ENCODE data around the gene CNTN4. TPM values are rescaled to one million over a fixed set of nuclear protein-coding genes. Genes with fewer than 3 reads are reported as not detected.

CNTN4 gene
- total RNA-seq, 1 donor from 2014 or later, result 37.5 TPM

- TF ChIP-seq CTCF (IDR thresholded peaks at IDR 0.05), result no peak
- intact Hi-C loops (cut with DNase I), result no loop called here
- H3K27me3 ChIP-seq, result no peaks in the 10 kb centered on the region
- H3K36me3 ChIP-seq, result peaks cover 0 to 15% of the 10 kb centered on the region in 2 donors
- H3K9me3 ChIP-seq, result no peaks in the 10 kb centered on the region
- no peak overlapping the region for H3K27ac ChIP-seq
- no peak overlapping the region for H3K4me3 ChIP-seq
- no peaks in the 10 kb centered on the region for H3K4me1 ChIP-seq
- DNase-seq (ENCODE audit: low spot score in 2 of 2), result no peak
Observed at GRCh38 chr3:2823437-2824211, 725.0 kb downstream of the CNTN4 start.

GRCh38 chr3:2826036-2826435 is 727.4 kb downstream of the CNTN4 start:
- Histone ChIP-seq H3K4me1 (no peaks in the 10 kb centered on the region), H3K9me3 (no peaks in the 10 kb centered on the region), H3K4me3 (no peak overlapping the region), H3K36me3 (no peaks in the 10 kb centered on the region), H3K27me3 (no peaks in the 10 kb centered on the region), H3K27ac (no peak overlapping the region)
- intact Hi-C loops (cut with DNase I), result no loop called here
- no peak for TF ChIP-seq CTCF (IDR thresholded peaks at IDR 0.05)
- no peak for DNase-seq (ENCODE audit: low spot score in 2 of 2)

GRCh38 chr3:2826453-2826852 is 727.8 kb downstream of the CNTN4 start:
- no peaks in the 10 kb centered on the region for H3K36me3 ChIP-seq
- intact Hi-C loops (cut with DNase I), result no loop called here
- no peak overlapping the region for H3K27ac ChIP-seq
- no peak for TF ChIP-seq CTCF (IDR thresholded peaks at IDR 0.05)
- no peaks in the 10 kb centered on the region for H3K4me1 ChIP-seq
- no peak overlapping the region for H3K4me3 ChIP-seq
- DNase-seq (ENCODE audit: low spot score in 2 of 2), result no peak
- H3K9me3 ChIP-seq, result no peaks in the 10 kb centered on the region
- no peaks in the 10 kb centered on the region for H3K27me3 ChIP-seq

GRCh38 chr3:2837239-2837638 is 738.6 kb downstream of the CNTN4 start:
- Histone ChIP-seq H3K27ac (no peak overlapping the region), H3K36me3 (no peaks in the 10 kb centered on the region), H3K27me3 (no peaks in the 10 kb centered on the region), H3K9me3 (no peaks in the 10 kb centered on the region), H3K4me3 (no peak overlapping the region), H3K4me1 (no peaks in the 10 kb centered on the region)
- intact Hi-C loops (cut with DNase I), result no loop called here
- no peak for DNase-seq (ENCODE audit: low spot score in 2 of 2)
- no peak for TF ChIP-seq CTCF (IDR thresholded peaks at IDR 0.05)

- H3K4me3 ChIP-seq, result no peak overlapping the region
- intact Hi-C loops (cut with DNase I), result no loop called here
- no peak overlapping the region for H3K27ac ChIP-seq
- H3K4me1 ChIP-seq, result no peaks in the 10 kb centered on the region
- H3K27me3 ChIP-seq, result no peaks in the 10 kb centered on the region
- no peaks in the 10 kb centered on the region for H3K36me3 ChIP-seq
- no peak for TF ChIP-seq CTCF (IDR thresholded peaks at IDR 0.05)
- DNase-seq (ENCODE audit: low spot score in 2 of 2), result no peak
- H3K9me3 ChIP-seq, result no peaks in the 10 kb centered on the region
Observed at GRCh38 chr3:2837910-2838309, 739.2 kb downstream of the CNTN4 start.
